ENCODE results near the gene ABHD11. TPM values are rescaled to one million over a fixed set of nuclear protein-coding genes. Genes with fewer than 3 reads are reported as not detected.

The ABHD11 gene
- total and polyA plus RNA-seq, 9 of the 15 experiments (the other 6 are each of a cell fraction or from before 2014, with no cell fraction given): 7.7 to 44.2 (median 18.9) TPM

- TF ChIP-seq BCOR (IDR thresholded peaks at IDR 0.05) (peak; percentile 51; the same call in 1 of the 2 replicates), HEY1 (CRISPR knock-in tag; IDR thresholded peaks at IDR 0.05; ENCODE audit: borderline replicate concordance) (no peak), EP300 (IDR thresholded peaks at IDR 0.05; ENCODE audit: low read length) (peak; percentile 37; the same call in 1 of the 2 replicates), CHD1 (IDR thresholded peaks at IDR 0.05; ENCODE audit: low read length) (no peak), ZNF395 (CRISPR knock-in tag; IDR thresholded peaks at IDR 0.05) (no peak), PKNOX1 (IDR thresholded peaks at IDR 0.05) (peak; percentile 94), ZNF586 (CRISPR knock-in tag; conservative IDR thresholded peaks at IDR 0.05) (no peak), ZKSCAN3 (CRISPR knock-in tag; IDR thresholded peaks at IDR 0.05) (no peak), GATA2 (CRISPR knock-in tag; IDR thresholded peaks at IDR 0.05) (no peak), ZNF696 (CRISPR knock-in tag; conservative IDR thresholded peaks at IDR 0.05) (no peak), E2F8 (IDR thresholded peaks at IDR 0.05; ENCODE audit: low read depth, partially characterized antibody) (peak; percentile 59)
These were observed 3.7 kb downstream of the ABHD11 start (continued) for GRCh38 chr7:73734619-73735527.

All from K562 (cell line).